ENCODE data around the gene ADAMTS7.
A peak's percentile ranks its signal among the peaks of the same experiment; 100 is the strongest.
"Not testable (repeated sequence)": the region's sequence is repeated elsewhere in the genome, so short reads cannot be mapped to it uniquely, and the experiment has no call there.

ADAMTS7 gene

DNA sequence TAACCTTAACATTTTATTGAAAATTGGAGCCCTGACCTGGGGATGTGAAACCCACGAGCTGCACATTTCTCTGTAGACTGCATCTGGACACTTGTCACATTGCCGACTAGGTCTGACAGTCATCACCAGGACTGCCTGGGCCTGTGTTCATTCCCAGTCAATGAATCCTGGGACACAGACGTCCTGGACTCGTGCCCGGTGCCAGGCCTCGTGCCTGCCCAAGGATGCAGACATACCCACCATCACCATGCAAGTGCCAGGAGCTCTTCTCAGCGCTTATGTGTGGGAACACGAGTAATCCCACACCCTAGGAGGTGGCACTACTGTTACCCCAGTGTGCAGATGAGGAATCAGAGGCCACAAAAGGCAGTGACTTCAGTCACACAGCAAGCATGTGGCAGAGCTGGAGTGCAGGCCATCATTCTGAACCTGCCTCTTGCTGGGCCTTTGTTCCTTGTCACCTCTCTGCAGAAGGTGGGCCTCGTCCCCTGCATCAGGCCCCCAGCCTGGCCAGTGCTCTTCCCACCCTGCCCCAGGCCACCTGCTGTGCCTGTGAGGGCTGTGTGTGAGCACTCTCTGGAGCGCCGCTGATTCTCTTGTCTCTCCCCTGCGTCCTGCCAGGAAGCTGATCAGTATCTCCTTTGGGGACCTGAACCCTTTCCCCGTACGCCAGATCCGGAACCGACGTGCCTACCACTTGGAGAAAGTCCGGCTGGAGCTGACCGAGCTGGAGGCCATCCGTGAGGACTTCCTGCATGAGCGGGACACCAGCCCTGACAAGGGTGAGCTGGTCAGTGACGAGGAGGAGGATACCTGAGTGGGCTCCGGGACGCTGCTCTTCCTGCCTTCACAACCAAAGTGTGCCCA lies 58.5 kb downstream of the ADAMTS7 start:
- no peak for DNase-seq

DNA sequence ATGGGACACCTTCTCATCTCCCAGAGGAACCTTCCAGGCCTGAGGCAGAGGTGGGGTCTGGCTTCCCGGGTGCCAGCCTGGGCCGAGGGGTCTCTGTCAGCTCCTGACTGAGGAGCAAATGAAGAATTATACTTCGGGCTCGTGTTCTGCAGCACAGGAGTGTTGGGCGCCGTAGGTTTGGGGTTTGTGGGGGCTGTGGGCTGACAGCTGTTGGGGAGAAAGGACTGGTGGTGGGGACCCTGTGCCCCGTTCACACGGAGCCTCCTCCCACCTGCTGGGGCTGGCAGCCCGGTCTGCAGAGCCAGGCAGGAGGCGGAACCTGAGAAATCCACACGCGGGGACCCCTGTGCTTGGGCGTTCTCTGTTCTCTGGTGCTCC lies 59.7 kb downstream of the ADAMTS7 start:
- no peak for DNase-seq

DNA sequence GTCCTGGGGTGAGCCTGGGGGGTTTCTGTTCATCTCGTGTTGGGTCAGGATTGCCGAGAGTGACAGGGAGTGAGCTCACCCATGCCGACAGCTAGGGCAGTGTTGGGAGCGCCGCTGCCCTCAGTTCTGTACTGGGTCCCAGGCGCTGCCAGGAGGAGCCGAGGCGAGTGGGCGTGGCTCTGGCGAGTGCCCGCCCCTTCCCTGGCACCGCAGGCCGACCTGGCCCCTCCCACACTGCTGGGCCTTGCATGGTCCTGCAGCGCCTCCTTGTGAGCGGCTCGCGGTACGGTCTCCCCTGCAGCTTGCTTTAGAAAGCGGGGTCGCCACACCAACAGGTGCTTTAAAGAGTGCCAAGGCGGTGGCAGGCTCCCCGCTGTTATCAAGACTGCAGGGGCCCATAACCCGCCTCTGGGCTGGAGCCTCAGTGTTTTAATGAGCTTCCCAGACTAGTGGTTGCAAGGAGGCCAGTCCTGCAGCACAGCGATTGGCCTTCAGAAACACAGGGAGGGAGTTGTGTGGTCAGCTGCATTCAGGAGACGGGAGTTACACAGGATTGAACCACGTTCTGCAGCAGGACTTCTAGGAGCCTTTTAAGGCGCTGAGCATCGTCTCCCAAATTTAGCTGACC lies 60.2 kb downstream of the ADAMTS7 start:
- peak; percentile 86 to 93 (median 88) for DNase-seq

DNA sequence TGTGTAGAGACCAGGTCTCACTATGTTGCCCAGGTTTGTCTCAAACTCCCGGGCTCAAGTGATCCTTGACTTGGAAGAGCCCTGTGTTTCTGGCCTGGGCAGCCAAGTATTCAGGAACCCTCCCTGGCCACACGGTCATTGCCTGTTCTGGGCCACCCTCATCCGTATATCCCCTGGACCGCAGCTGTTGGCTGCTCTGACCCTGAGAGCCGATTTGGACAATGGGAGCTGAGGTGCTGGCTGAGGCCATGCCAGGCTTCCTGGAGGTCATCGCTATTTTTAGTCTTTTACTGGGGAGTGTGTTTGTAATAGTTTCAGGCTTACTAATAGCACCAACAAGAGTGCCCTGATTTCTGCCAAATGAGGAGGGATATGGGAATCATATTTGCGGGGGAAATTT lies 60.7 kb downstream of the ADAMTS7 start:
- no peak for DNase-seq

DNA sequence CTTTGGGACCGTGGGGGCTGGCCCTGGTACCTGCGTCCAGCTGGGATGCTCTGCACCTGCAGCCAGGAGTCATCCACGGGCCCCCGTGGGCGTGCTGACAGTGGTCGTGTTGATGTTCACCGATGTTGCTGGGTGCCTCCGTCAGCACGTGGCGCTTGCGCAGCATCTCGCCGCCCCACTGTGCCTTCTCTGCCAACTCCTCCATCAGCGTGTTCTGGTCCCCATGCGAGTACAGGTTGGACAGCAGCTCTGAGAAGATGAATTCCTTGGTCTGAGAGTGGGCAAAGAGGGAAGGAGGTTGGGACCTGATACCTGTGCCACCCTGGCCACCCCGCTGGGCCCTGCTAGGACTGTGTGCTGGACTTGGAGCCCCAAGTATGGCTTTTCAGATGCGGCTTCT lies 61.4 kb downstream of the ADAMTS7 start:
- no peak for DNase-seq

DNA sequence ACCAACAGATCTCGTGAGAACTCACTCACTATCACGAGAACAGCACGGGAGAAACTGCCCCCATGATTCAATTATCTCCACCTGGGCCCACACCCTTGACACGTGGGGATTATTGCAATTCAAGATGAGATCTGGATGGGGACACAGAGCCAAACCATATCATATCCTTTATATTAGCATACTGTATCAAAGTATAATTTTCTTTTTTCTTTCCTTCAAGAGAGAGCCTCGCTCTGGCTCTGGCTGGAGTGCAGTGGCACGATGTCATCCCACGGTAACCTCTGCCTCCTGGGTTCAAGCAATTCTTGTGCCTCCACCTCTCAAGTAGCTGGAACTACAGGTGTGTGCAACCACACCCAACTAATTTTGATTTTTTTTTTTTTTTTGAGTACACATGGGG lies 63.4 kb downstream of the ADAMTS7 start:
- not testable (repeated sequence) for DNase-seq

DNA sequence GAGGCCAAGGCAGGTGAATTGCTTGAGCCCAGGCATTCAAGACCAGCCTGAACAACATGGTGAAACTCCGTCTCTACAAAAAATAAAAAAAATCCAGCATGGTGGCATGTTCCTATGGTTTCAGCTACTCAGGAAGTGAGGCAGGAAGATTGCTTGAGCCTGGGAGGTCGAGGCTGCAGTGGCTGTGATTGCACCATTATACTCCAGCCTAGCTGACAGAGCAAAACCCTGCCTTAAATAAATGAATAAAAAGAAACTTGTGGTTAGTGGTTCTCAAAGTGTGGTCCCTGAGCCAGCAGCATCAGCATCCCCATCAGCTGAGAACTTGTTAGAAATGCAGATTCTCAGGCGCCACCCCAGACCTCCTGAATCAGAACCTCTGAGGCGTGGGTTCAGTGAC lies 69.6 kb downstream of the ADAMTS7 start:
- DNase-seq = not testable (repeated sequence)

DNA sequence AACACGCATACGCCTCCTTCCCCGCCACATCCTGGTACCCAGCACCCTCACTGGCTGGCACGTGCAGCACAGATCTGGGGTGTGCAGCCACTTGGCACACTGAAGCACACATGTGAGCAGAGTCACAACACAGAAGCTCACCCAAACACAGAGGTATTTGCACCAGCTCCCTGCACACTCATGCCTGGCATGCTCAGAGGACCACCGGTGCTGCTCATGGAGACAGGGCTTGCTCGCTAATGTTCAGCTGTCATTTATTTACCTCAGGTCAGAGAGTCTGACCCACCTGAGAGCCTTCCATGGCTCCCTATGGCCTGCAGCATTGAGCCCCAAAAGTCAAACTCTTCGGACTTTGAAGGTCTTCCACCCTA lies 70.4 kb downstream of the ADAMTS7 start:
- DNase-seq = no peak

DNA sequence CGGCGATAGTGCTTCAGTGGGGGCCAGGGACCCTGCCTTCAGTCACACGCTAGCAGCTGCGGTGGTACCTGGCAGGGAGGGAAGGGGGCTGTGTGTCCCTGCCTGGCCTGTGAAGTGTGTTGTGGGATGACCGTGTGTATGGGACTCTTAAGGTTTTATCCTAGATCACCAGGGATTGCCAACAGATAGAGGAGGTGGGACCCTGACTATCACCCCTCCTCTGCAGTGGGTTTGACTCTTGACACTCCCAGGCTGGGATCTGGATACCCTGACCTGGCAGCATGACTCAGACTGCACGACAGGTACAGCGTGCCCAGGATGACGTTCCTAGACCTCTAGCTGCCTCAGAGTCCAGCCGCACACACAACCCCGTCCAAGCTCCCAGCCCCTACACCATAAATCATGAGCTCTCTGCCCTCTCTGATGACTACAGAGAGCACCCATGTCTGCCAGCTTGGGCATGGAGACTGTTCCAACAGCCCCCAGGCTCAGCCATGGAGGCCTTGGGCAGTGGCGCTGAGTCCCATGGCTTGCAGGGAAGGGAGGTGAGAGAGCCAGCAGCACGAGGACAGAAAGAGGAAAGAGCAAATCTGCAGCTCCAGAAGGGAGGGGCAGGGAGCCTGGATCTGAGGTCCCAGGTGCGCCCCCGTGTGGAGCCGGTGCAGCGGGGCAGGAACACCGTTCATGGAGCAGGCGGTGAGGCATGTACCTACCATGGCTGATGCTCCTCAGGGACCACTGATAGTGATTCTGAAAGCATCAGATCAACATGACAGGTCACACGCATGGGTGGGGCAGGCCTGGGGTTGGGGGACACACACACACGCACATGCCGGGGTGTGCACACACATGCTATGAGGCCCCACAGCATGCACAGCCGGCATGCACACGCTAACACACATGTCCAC lies 71.0 kb downstream of the ADAMTS7 start:
- peak in 2 of 5 donors; percentile 31 to 45 for DNase-seq

DNA sequence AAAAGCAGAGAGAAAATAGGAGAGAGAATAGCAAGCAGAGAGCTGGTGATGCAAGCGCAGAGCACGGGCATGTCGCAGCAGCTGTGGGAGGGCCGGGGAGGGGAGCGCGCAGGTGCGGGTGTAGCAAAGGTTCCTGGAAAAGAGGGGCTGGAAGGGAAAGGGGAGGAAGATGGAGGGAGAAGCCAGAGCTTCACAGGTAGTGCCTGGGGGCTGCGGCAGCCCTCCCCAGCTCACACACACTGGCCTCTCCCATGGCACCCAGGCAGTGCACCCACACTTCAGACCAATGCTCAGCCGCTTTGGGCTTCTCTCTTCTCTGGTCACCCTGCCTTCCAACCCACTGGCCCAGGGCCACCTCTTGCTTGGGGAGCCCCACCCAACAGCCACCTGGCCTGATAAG lies 72.1 kb downstream of the ADAMTS7 start:
- no peak for DNase-seq

DNA sequence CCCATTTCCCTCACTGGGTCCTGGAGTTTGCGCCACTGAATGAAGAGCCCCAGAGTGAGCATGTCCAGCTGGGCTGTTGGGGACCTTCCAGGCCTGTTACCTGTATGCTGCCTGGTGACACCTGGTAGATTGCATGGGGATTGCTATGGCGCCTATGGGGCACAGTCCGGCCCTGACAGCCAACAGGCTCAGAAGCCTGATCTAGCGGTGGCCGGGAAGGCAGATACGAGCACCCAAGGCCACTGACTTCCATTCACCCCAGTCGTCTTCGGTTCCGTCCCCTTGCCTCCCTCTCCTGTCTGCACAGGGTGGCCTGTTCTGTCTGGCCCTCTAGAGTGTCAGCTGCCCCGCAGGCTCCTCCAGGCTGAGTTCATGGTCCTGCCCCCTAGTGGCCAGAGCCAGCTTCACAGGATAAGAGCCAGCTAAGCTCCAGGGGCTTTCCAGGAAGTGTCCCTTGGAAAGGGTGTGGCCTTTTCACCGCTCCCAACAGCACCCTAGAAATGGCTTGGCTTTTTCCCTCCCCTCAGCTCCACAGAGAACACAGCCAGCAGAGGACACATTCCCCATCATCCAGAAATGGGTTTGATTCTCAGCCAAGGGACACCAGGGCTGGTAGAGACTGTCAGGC lies 73.2 kb downstream of the ADAMTS7 start:
- peak in 2 of 5 donors; percentile 28 to 36 for DNase-seq

DNA sequence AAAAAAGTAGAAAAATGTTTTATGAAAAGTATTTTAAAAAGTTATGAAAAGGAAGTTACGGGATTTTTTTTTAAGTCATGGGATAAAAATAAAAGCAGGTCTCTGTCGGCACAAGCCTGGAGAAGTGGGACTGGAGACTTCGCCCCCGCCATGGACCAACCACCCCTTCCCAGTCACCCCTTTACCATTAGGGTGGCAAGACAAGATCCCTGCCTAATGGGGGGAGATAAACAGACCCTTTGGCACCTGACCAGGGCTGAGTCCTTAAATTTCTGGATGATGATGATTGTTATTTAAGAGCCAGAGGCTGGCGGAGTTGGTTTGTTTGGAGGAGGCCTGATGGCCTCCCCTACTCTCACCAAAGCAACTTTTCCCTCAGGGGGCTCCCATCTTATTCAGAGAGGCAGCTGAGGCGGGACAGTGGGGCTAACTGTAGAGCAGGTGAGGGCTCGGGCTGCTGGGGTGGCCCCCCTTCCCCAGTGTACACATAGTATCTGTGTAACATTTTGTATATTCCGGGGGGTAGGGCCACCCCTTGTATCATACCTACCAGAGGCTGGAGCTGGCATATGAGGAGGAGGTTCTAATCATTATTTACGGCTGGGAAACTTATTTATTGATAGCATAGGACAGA lies 74.0 kb downstream of the ADAMTS7 start:
- DNase-seq = no peak

DNA sequence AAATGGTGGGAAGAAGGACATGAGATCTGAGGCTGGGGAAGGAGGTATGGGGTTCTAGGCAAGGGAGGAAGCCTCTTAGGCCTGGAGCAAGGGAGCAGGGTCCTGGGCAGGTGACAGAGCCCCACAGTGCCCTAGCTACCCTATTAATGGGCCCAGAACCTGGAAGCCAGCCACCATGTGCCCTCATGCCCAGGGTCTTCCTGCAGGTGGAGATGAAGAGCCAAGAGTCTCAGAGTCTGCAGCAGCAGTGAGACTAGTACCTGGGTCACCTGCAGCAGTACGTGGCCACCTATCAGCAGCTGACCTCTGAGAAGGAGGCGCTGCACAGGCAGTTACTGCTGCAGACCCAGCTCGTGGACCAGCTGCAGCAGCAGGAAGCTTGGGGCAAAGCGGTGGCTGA lies 75.0 kb downstream of the ADAMTS7 start:
- not testable (repeated sequence) for DNase-seq

DNA sequence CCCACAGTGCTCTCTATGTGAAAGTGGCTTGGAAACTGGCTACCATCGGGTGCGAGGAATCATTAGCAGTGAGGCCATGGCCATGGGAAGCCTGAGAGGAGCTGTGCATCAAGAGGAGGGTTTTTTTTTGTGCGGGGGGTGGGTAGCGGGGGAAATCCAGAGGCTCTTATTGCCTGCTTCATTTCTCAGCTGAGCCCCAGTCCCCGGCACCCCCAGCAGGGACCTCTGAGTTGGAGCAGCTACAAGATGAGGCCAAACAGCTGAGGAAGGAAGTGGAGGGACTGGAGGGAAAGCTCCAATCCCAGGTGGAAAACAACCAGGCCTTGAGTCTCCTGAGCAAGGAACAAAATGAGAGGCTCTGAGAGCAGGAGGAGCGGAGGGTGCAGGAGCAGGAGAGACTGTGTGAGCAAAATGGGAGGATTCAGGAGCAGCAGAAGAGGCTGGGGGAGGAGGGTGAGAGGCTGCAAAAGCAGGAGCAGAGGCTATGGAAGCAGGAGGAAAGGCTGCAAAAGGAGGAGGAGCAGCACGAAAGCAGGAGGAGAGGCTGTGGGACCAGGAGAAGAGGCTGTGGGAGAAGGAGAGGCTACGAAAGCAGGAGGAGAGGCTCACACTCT lies 76.7 kb downstream of the ADAMTS7 start:
- no peak for DNase-seq

DNA sequence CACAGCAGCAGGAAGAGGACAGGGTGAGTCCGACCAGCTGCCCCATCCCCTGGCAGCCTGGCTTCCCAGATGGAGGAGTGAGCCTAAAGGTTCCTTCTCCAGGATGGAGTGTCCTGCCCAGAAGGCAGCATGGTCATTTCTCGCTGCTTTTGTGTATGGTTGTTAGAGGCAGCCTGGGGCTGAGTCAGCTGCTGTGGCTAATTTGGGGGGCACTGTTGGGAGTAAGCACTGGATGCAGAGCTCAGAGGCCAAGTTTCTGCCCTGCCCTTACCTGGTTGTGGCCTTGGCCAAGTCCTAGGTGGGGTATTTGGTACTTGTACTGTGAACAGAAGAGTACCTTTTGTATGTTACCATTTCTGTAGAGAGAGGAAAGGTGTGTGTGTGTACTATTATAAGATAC lies 78.6 kb downstream of the ADAMTS7 start:
- no peak for DNase-seq

DNA sequence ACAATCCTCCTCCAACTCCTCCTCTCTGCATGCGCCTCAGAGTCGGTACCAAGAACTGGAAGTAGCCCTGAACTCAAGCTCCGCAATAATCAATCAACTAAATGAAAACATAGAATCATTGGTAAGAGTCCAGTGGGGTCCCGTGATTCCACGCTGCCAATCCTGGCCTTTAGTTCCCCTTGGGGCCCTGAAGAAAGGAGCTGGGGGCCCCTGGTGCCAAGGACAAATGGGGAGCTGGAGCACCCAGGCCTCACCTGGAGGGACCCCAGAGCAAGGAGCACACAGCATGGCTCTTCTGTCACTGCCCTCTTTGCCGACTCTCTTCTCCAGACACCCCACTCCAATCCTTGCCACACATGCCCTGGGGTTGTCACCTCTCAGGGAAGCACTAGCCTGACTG lies 80.3 kb downstream of the ADAMTS7 start:
- no peak for DNase-seq

DNA sequence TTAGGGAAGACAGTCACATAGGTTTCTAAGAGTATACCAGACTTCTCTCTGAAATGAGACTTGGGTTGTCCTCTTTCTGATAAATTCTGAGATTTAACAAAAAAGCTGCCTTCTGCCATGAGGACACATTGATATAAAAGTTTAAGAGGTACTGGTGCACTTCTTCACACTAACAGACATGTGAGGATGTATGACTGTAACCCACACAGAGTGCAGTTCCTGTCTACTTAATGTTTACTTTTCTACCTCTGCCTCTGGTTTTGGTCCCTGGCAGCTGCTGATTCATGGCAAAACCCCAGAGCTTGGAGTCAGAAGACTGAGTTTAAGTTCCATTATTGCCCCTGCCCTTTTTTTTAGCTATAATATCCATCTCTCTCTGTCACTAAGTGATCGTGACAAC lies 82.8 kb downstream of the ADAMTS7 start:
- not testable (repeated sequence) for DNase-seq

DNA sequence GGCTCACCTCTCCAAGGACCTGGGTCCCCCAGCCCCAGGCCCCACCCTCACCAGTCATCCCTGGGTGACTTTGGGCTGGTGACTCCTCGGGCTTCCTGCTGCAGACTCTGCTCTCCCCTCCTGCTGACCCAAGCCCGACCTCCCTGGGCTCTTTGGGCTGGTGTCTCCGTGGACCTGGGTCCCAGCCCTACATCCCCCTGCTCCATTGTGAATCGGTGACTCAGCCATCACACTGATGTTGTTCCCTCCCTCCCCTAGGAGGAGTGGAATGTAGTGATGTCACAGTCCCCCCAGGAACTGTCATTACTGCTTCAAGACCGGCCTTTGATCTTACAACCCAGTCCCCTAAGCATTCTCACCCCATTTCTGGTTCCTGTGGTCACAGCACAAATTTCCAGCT lies 83.7 kb downstream of the ADAMTS7 start:
- no peak for DNase-seq

DNA sequence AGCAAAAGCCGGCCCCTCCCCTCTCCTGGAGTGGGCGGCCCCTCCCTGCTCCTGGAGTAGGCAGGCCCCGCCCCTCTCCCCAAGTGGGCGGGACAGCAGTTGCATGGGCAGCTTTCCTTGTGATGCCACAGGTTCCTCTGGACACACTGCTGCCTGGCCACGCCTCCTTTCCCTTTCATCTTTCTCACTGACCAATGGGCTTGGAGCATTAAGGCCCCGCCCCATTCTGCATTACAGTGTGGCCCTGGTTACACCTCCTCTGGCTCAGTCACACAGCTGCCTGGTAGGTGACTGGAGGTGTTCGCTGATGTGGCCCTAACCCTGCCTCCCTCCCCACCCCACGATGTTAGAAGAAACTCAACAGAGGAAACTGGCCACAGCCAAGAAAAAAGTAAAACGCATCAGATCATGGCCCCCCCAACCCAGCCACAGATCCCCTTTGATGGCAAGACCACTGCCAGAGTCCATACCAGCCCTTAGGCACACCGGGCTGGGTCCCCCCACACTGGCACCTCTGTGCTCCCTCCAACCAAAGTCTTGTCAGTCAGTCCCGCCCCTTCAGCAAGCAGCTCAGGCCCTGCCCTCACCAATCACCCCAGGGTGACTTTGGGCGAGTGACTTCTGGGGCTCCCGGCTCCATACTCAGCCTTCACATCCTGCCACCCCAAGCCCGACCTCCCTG lies 84.3 kb downstream of the ADAMTS7 start:
- DNase-seq = no peak

DNA sequence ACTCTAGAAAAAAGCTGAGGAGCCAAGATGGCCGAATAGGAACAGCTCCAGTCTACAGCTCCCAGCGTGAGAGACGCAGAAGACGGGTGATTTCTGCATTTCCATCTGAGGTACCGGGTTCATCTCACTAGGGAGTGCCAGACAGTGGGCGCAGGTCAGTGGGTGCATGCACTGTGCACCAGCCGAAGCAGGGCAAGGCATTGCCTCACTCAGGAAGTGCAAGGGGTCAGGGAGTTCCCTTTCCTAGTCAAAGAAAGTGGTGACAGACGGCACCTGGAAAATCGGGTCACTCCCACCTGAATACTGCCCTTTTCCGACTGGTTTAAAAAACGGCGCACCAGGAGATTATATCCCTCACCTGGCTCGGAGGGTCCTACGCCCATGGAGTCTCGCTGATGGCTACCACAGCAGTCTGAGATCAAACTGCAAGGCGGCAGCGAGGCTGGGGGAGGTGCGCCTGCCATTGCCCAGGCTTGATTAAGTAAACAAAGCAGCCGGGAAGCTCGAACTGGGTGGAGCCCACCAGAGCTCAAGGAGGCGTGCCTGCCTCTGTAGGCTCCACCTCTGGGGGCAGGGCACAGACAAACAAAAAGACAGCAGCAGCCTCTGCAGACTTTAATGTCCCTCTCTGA lies 91.3 kb downstream of the ADAMTS7 start:
- not testable (repeated sequence) for DNase-seq

DNA sequence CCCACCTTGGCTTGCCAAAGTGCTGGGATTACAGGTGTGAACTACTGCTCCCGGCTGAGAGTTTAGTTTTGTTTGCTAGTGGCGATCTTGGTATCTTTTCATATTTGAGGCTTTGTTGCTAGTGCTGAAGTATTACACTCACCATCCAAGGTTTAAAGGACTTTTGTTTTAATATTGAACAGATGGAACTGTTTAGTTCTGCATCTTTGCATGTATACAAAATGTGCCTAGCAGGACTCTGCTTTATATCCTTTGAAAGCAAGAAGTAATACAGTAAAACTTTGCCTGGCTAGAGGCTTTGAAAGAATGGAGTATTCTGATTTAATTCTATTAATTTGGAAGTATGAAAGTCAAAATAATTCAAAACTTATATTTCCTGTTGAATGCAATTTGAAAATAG lies 92.4 kb downstream of the ADAMTS7 start:
- DNase-seq = no peak
